ENCODE data around the gene AGBL1.
A peak's percentile ranks its signal among the peaks of the same experiment; 100 is the strongest.

The AGBL1 gene

GRCh38 chr15:86165265-86166211 is 85.9 kb downstream of the AGBL1 start:
- DNase-seq: peak in 1 of 2 experiments; percentile 3

DNA sequence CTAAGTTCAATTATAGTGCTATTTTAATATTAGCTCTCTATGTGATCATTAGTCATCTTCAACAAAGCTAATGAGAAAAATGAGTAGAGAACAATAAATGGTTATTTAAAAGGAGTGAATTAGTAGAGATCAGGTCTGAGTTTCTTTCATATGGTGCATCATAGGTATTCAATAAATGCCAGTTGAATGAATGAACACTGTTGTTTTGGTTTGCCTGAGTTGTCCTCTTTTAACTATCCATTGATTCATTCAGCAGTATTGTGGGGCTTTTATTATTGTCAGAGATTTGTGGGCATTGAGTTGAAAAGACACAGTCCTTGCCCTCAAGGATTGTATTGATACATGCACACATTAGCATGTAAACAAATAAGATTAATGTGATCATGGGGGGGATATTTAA is 88.2 kb downstream of the AGBL1 start:
- DNase-seq: no peak

DNA sequence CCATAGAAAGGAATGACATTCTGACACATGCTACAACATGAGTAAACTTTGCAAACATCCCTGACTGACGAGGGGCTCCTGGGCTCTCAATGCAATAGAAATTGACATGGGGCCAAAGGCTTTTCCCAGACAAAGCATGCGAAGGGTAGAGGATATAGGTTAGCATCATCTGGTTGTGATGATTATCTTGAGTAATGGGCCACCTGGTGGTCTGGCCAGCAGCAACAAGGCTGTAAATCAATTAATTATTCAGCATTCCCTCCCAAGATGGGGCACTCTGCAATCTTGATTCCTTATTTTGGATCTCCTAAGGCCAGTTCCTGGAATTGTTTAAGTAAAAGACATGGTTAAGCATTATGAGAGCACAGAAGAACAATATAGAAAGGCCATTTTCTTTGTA is 99.2 kb downstream of the AGBL1 start:
- DNase-seq: peak; percentile 65 to 77

DNA sequence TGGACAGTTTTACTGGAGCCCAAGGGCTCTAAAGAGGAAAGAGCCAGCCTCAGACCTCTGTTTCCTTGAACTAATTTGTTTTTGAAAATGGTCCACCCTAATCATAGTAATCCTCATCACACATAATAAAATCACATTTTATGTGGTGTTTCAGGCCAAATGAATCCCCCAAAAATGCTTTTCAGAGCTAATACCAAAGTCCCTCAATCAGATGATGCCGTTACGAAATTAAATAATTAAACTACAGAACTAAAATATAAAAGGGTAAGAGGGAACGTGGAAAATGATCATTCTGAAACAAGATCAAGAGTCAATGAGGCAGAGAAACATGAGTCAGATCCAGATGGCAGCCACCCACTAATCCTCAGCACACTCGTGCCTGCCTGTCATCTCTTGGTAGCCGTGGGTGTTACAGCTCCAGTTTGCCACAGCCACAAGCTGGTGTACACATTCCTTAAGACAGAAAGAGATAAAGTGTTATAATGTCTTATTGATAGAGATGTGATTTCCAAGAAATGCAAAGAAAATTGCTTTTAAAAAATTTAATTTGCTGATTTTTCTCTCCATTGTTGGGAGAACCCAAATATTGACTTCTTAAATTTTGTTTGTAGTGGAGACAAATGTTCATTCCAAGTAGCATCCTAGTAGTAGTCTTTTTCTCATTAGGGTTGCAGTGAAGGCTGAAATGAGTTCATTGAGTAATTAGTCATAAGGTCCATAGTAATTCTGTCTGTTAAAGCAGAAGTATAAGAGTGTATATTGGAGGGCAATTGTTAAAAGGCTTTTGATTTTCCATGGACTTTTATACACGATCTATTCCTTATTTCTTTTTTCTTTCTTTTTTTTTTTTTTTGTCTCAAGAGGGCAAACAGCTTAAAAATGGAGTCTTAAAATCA is 104.2 kb downstream of the AGBL1 start:
- peak; percentile 76 to 93 for DNase-seq

- no peak for DNase-seq
These were observed 114.2 kb downstream of the AGBL1 start for GRCh38 chr15:86193716-86194380.

GRCh38 chr15:86197770-86198169 is 118.1 kb downstream of the AGBL1 start:
- DNase-seq: no peak

DNA sequence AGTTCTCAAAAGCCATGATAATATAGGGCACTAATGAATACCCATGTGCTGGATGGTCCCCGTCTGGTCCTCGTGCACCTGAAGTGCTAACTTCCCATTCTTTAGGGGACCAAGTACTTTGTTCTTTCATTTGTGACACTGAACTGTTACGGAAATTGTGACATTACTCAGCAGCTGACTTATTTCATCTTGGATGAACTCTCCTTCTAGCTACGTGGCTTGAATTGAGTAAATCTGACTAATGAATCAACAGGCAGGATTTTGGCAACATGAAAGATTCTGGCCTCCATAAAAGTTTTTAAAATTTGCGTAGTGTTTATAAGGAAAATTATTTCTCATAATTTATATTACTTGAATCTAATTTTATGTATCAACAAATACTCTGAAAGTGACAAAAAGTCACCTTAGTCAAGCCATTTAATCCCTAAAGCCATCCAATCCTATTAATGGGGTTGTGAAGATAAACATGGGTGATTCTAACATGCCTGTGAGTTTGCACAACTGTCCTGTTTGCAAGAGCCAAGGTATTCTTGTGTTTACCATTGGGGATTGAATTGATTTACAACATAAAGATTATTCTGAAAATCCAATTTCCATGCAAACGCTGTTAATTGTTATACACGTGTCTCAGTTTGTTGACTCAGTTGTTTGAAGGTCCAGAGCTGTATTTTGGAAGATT is 119.9 kb downstream of the AGBL1 start:
- DNase-seq: no peak

GRCh38 chr15:86201313-86202008 is 121.8 kb downstream of the AGBL1 start:
- no peak for DNase-seq

DNA sequence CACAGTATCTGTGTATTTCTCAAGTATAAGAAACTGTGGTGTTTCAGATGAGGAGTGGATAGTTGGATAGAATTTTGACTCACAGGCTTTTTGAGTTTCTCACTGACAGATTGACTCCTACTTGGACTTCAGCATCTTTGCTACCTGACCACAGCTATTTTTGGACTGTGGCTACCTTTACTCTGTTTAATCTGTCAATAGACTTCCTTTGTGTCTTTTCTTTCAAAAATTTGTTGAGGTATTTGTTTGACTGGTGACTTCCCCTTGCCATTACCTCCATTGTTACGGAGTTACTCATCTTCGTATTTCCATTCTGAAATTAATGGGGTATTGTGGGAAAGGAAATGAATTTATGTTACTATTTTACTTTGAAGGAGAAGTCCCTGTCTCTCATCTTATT is 123.8 kb downstream of the AGBL1 start:
- no peak for DNase-seq

DNA sequence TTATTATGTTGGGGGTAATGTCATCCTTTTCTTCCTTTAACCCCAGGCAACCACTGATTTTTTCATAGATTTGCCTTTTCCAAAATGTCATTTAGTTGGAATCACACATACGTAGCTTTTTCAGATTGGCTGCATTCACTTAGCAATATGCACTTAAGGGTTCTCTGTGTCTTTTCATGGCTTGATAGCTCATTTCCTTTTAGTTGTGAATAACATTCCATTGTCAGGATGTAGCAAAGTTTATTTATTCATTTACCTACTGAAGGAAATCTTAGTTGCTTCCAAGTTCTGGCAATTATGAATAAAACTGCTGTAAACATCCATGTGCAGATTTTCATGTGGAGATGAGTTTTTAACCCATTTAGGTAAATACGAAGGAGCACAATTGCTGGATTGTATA is 125.4 kb downstream of the AGBL1 start:
- DNase-seq: no peak

DNA sequence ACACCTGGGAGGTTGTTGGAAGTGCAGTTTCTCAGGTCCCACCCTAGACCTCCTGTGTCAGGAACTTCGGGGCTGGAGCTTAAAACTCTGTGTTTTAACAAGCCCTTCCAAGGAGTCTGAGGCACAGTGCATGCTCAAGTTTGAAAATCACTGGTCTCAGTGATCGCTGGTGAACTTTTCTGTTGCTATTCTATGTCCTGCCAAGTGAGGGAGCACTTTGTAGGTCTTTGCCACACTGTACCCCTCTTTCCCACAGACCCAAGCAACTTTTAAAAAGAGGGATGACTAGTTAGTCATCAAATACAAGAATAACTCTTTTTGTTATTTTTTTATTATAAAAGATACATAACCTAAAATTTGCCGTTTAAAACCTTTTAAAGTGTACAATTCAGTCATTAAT is 133.7 kb downstream of the AGBL1 start:
- DNase-seq: no peak

GRCh38 chr15:86213888-86214287 is 134.2 kb downstream of the AGBL1 start:
- no peak for DNase-seq

GRCh38 chr15:86221119-86221518 is 141.4 kb downstream of the AGBL1 start:
- DNase-seq: no peak

GRCh38 chr15:86229306-86229705 is 149.6 kb downstream of the AGBL1 start:
- no peak for DNase-seq

GRCh38 chr15:86229936-86230335 is 150.3 kb downstream of the AGBL1 start:
- no peak for DNase-seq

GRCh38 chr15:86231864-86232721 is 152.4 kb downstream of the AGBL1 start:
- peak; percentile 36 to 64 for DNase-seq

GRCh38 chr15:86235667-86236066 is 156.0 kb downstream of the AGBL1 start:
- no peak for DNase-seq

DNA sequence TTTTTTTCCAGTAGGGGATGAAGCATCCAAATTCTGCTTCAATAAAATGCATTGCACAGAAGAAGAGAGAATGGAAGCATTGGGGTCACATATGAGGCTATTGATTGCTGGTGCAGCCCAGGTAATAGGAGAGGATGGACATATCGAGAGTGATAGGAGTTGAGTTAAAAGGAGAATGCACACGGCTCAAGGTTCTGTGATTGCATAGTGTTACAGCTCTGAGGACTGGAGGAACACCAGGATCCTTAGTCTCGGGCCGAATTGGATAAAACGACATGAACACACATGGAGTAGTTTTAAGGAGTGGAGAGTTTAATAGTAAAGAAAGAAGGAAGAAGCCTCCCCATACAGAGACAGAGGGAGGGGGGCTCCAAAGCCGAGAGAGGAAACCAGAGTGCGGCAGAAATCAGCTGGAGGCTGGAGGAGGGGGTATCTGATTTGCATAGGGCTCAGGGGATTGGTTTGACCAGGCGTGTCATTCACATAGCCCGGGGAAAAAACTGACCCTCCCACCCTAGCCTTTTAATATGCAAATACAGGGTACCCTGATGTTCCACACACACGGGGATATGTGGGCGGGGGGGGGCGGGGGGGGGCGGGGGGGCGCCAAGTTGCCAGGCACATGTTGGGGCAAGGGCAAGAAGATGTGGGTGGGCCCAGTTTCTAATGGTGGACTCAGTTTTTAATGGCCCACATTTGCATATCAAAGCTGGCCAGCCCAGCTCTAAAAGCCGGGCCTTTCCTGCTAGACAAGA is 156.9 kb downstream of the AGBL1 start:
- no peak for DNase-seq

DNA sequence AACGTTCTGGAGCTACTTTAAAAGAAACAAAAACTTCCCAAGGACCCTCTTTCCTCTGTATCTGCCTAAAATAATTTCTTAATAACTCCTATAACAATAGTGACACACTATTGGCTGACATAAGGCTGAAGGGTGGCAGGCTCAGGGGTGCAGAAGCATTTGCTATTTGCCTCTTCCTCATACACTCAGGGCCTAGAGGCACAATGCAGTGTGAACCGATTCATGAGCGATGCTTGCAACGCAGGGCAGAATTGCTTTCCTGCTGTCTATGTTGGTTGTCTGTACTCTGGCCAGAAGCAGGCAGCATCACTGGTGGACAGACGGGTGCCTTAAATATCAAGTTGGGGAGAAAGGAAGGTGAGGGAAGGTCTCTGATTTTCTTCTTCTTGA is 157.4 kb downstream of the AGBL1 start:
- no peak for DNase-seq
